ENCODE measurements around the gene SMAD2.
A peak's percentile ranks its signal among the peaks of the same experiment; 100 is the strongest.

Gene SMAD2

GRCh38 chr18:47944972-47945852, 14.8 kb upstream of the SMAD2 start:
- Histone ChIP-seq H3K27me3 (ENCODE audit: low read depth, low read length) (peaks cover 46% of the 10 kb centered on the region), H3K4me1 (ENCODE audit: low read length) (peaks cover 3% of the 10 kb centered on the region; the same call in 1 of the 2 replicates), H3K27ac (ENCODE audit: low read length) (no peak overlapping the region), H2AFZ (ENCODE audit: low read depth, low read length) (no peak overlapping the region), H3K36me3 (replicated peaks; ENCODE audit: low read depth, low read length) (no peaks in the 10 kb centered on the region), H3K9ac (ENCODE audit: low read length) (no peak overlapping the region), H3K4me3 (ENCODE audit: low read length) (no peak overlapping the region), H3K9me3 (ENCODE audit: insufficient read depth, low read length) (no peaks in the 10 kb centered on the region), H3K4me2 (ENCODE audit: low read length) (no peak overlapping the region), H4K20me1 (ENCODE audit: insufficient read depth, low read length) (no peaks in the 10 kb centered on the region), H3K79me2 (ENCODE audit: low read length) (no peaks in the 10 kb centered on the region)
- TF ChIP-seq CTCF (IDR thresholded peaks at IDR 0.05; ENCODE audit: low read depth, low read length) (no peak), EZH2phosphoT487 (IDR thresholded peaks at IDR 0.05; ENCODE audit: low read depth) (no peak)

- H3K36me3 ChIP-seq (replicated peaks; ENCODE audit: low read depth, low read length), result no peaks in the 10 kb centered on the region
- H4K20me1 ChIP-seq (ENCODE audit: insufficient read depth, low read length), result no peaks in the 10 kb centered on the region
- no peak for TF ChIP-seq EZH2phosphoT487 (IDR thresholded peaks at IDR 0.05; ENCODE audit: low read depth)
- no peak for TF ChIP-seq CTCF (IDR thresholded peaks at IDR 0.05; ENCODE audit: low read depth, low read length)
- H3K4me3 ChIP-seq (ENCODE audit: low read length), result no peak overlapping the region
- H3K4me1 ChIP-seq (ENCODE audit: low read length), result peaks cover 10% of the 10 kb centered on the region
- peaks cover 63% of the 10 kb centered on the region for H3K27me3 ChIP-seq (ENCODE audit: low read depth, low read length)
- no peak overlapping the region for H3K27ac ChIP-seq (ENCODE audit: low read length)
- H3K4me2 ChIP-seq (ENCODE audit: low read length), result no peak overlapping the region
- no peak overlapping the region for H2AFZ ChIP-seq (ENCODE audit: low read depth, low read length)
- H3K9me3 ChIP-seq (ENCODE audit: insufficient read depth, low read length), result no peaks in the 10 kb centered on the region
- H3K9ac ChIP-seq (ENCODE audit: low read length), result no peak overlapping the region
- H3K79me2 ChIP-seq (ENCODE audit: low read length), result no peaks in the 10 kb centered on the region
Observed at GRCh38 chr18:47936952-47937351, 6.5 kb upstream of the SMAD2 start.

GRCh38 chr18:47935321-47936055, 5.0 kb upstream of the SMAD2 start:
- H3K4me2 ChIP-seq (ENCODE audit: low read length), result no peak overlapping the region
- no peaks in the 10 kb centered on the region for H3K36me3 ChIP-seq (replicated peaks; ENCODE audit: low read depth, low read length)
- no peaks in the 10 kb centered on the region for H3K79me2 ChIP-seq (ENCODE audit: low read length)
- TF ChIP-seq EZH2phosphoT487 (IDR thresholded peaks at IDR 0.05; ENCODE audit: low read depth) (no peak), CTCF (IDR thresholded peaks at IDR 0.05; ENCODE audit: low read depth, low read length) (no peak)
- H3K4me1 ChIP-seq (ENCODE audit: low read length), result peaks cover 13% of the 10 kb centered on the region
- H3K9ac ChIP-seq (ENCODE audit: low read length), result no peak overlapping the region
- no peaks in the 10 kb centered on the region for H3K9me3 ChIP-seq (ENCODE audit: insufficient read depth, low read length)
- H3K27ac ChIP-seq (ENCODE audit: low read length), result no peak overlapping the region
- H3K4me3 ChIP-seq (ENCODE audit: low read length), result no peak overlapping the region
- peaks cover 63% of the 10 kb centered on the region for H3K27me3 ChIP-seq (ENCODE audit: low read depth, low read length)
- H4K20me1 ChIP-seq (ENCODE audit: insufficient read depth, low read length), result no peaks in the 10 kb centered on the region
- no peak overlapping the region for H2AFZ ChIP-seq (ENCODE audit: low read depth, low read length)

- TF ChIP-seq EZH2phosphoT487 (IDR thresholded peaks at IDR 0.05; ENCODE audit: low read depth), result no peak
- TF ChIP-seq CTCF (IDR thresholded peaks at IDR 0.05; ENCODE audit: low read depth, low read length), result peak; percentile 25
- H3K27ac ChIP-seq (ENCODE audit: low read length), result no peak overlapping the region
- no peaks in the 10 kb centered on the region for H3K36me3 ChIP-seq (replicated peaks; ENCODE audit: low read depth, low read length)
- peaks cover 26% of the 10 kb centered on the region for H3K79me2 ChIP-seq (ENCODE audit: low read length)
- H3K9me3 ChIP-seq (ENCODE audit: insufficient read depth, low read length), result no peaks in the 10 kb centered on the region
- peaks cover 28% of the 10 kb centered on the region for H3K4me1 ChIP-seq (ENCODE audit: low read length)
- H2AFZ ChIP-seq (ENCODE audit: low read depth, low read length), result peak overlapping the region; percentile 67; the same call in 1 of the 2 replicates
- H3K4me3 ChIP-seq (ENCODE audit: low read length), result peak overlapping the region; percentile 82; the same call in 1 of the 2 replicates
- H4K20me1 ChIP-seq (ENCODE audit: insufficient read depth, low read length), result peaks cover 21% of the 10 kb centered on the region
- peaks cover 36% of the 10 kb centered on the region for H3K27me3 ChIP-seq (ENCODE audit: low read depth, low read length)
- H3K4me2 ChIP-seq (ENCODE audit: low read length), result peak overlapping the region; percentile 92
- H3K9ac ChIP-seq (ENCODE audit: low read length), result no peak overlapping the region
Observed at GRCh38 chr18:47932603-47933002, 2.1 kb upstream of the SMAD2 start.
